Astrocyte of the spinal cord (primary cell): ENCODE data around the gene HNRNPK.
A peak's percentile ranks its signal among the peaks of the same experiment; 100 is the strongest.

Experiments
- DNase-seq: peaks from one replicate; pipeline ENCODE4 v3.0.0; 2011; ENCODE audit warnings: low read depth, low spot score
- H3K4me3 ChIP-seq: 2 replicates; pipeline ENCODE4 v1.5.1; 2011; ENCODE audit warnings: low read depth, mild to moderate bottlenecking, low read length, moderate library complexity
- in situ Hi-C: cut with HindIII; loops from 2 replicates; pipeline ENCODE4 v1.10.0; 2017; ENCODE audit warnings: low sequenced_read_pairs
- TF ChIP-seq, protein P1 (sequence below): IDR thresholded peaks from 2 replicates; pipeline ENCODE4 v1.5.1; 2012; ENCODE audit warnings: low read depth, mild to moderate bottlenecking, low read length, inconsistent platforms

Gene HNRNPK

DNA sequence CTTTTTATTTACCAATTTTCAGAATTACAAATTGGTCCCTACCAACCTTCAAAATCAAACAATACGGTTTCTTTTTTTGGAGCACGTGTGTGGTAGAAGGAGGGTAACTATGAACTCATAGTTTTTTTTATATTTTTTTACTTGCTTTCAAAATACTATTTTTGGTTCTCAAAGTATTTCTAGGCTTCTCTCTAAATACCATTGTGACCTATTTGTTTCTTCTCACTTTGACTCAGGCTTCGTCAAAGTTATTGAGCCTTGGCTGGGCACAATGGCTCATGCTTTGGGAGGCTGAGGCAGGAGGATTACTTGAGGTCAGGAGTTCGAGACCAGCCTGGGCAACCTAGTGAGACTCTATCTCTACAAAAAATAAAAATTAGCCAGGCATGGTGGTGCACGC, 47.2 kb downstream of the HNRNPK start:
- no peak for DNase-seq
- TF ChIP-seq, protein P1, sequence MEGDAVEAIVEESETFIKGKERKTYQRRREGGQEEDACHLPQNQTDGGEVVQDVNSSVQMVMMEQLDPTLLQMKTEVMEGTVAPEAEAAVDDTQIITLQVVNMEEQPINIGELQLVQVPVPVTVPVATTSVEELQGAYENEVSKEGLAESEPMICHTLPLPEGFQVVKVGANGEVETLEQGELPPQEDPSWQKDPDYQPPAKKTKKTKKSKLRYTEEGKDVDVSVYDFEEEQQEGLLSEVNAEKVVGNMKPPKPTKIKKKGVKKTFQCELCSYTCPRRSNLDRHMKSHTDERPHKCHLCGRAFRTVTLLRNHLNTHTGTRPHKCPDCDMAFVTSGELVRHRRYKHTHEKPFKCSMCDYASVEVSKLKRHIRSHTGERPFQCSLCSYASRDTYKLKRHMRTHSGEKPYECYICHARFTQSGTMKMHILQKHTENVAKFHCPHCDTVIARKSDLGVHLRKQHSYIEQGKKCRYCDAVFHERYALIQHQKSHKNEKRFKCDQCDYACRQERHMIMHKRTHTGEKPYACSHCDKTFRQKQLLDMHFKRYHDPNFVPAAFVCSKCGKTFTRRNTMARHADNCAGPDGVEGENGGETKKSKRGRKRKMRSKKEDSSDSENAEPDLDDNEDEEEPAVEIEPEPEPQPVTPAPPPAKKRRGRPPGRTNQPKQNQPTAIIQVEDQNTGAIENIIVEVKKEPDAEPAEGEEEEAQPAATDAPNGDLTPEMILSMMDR, result no peak
- no peak overlapping the region for H3K4me3 ChIP-seq
- in situ Hi-C loops, result loop anchor here (25.0 kb wide), 1 partner anchor 329 kb away; no protein-coding TSS in a partner anchor

DNA sequence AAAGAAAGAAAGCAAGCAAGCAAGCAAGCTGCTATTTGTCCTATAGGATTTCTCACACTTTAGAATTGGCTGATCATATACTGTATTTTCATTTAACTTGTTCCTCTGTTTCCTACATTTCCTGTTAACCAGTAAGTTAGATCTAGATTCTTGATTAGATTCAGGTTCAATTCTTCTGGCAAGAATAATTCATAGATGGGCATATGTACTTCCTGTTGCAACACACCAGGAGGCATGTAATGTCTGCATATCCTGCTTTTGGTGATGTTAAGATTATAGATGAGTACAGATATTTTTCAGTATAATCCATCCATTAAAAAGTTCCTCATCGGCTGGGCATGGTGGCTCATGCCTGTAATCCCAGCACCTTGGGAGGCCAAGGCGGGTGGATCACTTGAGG, 48.0 kb downstream of the HNRNPK start:
- DNase-seq, result no peak
- TF ChIP-seq, protein P1, result no peak
- in situ Hi-C loops, result loop anchor here (25.0 kb wide), 1 partner anchor 330 kb away; no protein-coding TSS in a partner anchor
- H3K4me3 ChIP-seq, result no peak overlapping the region

DNA sequence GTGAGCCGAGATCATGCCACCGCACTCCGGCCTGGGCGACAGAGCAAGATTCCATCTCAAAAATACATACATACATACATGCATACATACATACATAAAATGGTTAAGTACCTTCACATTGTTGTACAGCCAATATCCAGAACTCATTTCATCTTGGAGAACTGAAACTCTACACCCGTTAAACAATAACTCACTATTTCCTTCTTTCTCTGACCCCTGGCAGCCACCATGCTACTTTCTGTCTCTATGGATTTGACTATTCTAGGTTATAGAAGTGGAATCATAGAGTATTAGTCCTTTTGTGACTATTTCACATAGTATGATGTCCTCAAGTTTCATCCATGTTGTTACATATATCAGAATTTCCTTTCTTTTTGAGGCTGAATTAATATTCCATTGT, 49.1 kb downstream of the HNRNPK start:
- TF ChIP-seq, protein P1, result no peak
- DNase-seq, result no peak
- no peak overlapping the region for H3K4me3 ChIP-seq
- in situ Hi-C loops, result loop anchor here (25.0 kb wide), 1 partner anchor 331 kb away; no protein-coding TSS in a partner anchor

DNA sequence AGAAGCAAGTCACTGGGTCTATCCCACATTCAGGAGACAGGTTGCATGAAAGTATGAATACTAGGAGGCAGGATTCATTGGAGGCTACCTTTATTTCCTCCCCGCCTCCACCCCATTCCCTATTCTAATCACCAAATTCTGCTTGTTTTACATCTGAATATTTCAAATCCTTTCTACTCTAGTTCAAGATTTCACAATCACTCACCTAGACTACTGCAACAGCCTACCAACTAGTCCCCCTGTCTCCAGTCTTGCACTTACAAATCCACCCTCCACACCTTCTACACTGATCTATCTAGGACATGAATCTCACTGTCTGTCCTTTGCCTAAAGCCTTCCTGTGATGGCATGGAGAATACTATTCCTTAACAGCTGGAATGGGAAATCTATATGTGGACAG, 52.4 kb downstream of the HNRNPK start:
- DNase-seq, result no peak
- in situ Hi-C loops, result loop anchor here (25.0 kb wide), 1 partner anchor 335 kb away; no protein-coding TSS in a partner anchor
- no peak overlapping the region for H3K4me3 ChIP-seq
- TF ChIP-seq, protein P1, result no peak

DNA sequence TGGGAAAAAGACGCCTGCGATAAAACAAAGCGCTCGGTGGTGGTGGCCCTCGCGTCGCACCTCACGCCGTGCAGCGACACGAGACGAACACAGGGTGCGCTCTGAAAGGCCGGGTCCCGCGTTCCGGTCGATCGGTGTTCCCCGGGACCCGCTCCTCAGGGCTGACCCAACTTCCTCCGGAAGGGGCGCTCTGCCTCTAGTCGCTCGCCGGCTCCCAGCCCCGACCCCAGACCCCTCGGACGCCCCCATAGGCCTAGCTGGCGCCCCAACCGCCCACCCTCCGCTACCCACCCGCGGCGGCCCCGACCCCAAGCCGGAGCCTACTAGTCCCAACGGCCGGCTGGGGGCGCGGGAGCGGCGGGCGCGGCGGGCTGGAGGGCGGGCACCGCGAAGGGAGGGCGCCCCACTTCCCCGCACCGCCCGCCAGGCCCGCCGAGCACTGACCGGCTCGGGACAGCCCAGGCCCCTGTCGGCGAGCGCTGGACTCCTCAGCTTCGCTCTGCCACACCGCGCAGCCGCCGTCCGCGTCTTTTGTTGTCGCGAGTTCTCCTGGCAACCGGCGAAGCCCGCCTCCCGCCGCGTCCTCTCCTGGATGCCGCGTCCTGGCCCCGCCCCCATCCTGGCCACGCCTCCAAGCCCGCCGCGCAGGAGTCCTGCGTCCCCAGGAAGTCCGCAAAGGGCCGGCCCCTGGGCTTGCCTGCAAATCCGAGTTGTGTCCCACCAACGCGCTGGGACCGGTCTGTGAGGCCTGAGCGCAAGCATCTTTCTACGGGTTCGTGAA, 58.9 kb downstream of the HNRNPK start, which contains the start of gene KIF27:
Gene KIF27, minus strand, starts transcription at position 506 of the 781 bp plus-strand sequence. CDS start 5,841 bp downstream, outside the sequence.
- H3K4me3 ChIP-seq, result peak within 1 kb of the TSS; percentile 71
- peak; percentile 98 for DNase-seq
- in situ Hi-C loops, result no loop called here
- TF ChIP-seq, protein P1, result peak; percentile 20

DNA sequence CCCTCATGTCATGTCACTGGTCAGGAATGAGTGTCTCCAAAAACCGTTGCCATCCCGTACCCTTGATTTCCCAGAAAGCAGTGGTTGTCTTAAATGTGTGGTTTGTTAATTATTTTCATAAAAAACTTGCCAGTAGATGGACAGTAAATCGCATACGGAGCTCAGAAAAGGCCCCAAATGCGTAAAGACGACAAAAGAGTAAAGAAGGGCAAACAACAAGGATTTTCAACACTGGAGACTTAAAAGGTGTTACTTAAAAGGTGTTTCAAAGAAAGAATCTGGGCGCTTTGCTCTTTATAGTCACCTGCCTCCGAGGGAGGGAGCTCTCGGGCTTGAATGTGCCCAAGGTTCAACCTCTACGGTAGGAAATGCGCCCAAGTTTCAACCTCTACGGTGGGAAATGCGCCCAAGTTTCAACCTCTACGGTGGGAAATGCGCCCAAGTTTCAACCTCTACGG, 59.5 kb downstream of the HNRNPK start:
- TF ChIP-seq, protein P1, result peak; percentile 43
- peak overlapping the region; percentile 71 for H3K4me3 ChIP-seq
- DNase-seq, result peak; percentile 71
- in situ Hi-C loops, result no loop called here
